GM18868 (cell line): ENCODE data around the gene KRT76.

Experiments used
- ATAC-seq: cut with Tn5 transposase; IDR thresholded peaks from one replicate; pipeline ENCODE4 v1.9.1; 2021; ENCODE audit warnings: mild to moderate bottlenecking, moderate library complexity; ENCODE audit not compliant: unreplicated experiment

The KRT76 gene

DNA sequence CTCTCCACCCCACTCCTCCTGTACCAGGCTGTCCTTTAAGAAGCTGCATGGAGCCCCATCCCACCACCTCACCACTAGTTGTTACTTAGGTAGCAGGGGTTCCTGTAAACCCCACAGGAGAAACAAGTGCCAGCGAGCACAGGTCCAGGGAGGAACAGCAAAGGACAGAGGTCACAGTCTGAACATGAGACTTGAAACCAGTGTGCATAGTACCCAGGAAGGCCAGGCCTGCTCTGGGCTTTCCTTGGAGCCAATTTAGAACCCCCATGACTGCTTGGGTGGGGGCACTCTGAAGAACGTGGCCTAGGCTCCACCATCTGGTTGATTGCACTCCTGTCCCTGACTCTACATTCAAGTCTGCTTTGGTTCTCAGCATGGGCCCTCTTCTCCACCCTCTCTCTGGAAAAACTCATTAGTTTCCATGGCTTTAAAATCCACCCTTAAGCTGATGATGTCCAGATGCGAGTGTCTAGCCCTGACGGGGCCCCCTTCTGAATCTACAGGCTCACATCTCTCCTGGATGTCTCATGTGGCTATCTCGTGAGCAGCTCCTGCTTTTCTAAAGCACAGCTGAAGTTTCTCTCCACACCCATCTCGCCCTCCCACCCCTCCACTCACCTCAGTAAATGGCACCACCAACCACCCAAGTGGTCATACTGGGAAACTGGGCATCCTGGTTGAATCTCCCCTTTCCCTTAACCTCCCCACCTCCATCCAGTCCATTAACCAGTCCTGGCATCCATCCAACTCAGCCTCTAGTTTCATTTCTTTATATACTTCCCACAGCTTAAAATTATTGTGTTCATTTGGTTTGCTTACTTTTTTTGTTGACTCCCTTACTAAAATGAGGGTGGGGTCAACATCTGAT lies 10.4 kb upstream of the KRT76 start:
- ATAC-seq, result no peak

DNA sequence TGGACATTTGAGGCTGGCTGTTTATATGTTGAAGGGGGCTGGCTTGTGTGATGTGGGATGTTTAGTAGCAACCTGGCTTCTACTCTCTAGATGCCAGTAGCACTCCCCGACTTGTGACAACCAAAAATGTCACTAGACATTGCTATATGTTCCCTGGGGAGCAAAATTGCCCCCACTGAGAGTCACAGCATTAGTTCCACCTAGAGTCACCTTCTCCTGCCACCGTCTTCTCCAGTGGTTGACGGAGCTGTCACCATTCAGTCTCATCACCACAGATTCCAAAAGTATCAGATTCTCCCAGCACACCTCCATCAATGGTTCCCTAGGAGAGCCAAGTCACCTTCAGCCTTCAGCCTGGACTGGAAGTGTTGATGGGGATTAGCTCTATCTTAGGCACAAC lies 7.8 kb upstream of the KRT76 start:
- ATAC-seq, result no peak

DNA sequence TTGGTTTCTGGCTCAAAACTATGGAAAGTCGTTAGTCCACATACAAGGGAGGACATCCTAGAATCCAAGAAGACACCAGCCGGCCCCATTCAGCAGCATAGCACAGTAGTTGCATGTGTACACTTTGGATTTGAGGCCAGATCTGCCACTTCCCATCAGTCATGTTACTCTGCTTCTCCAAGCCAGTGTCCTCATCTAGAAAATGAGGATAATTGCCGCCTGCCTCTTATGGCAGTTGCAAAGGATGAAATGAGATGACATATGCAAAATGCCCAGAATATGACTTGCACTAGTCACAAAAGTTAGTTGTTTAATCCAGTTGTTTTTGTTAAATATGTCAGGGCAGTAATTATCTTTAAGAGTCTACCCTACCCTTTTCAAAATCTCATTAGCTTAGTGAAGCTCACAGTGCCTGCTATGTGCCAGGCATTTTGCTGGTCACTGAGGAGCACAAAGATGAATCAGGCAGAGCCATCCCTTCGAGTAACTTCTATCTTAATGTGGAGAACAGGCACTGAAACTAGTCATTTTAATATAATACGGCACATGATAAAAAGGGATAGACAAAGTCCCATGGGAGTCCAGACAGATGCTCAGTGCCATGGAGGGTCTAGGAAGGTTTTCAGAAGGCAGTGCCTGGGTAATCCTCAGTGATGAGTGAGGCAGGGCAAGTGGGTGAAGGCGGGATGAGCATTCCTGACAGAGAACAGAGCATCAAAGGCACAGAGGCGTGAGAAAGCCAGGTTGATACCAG lies 6.6 kb upstream of the KRT76 start:
- ATAC-seq, result no peak

DNA sequence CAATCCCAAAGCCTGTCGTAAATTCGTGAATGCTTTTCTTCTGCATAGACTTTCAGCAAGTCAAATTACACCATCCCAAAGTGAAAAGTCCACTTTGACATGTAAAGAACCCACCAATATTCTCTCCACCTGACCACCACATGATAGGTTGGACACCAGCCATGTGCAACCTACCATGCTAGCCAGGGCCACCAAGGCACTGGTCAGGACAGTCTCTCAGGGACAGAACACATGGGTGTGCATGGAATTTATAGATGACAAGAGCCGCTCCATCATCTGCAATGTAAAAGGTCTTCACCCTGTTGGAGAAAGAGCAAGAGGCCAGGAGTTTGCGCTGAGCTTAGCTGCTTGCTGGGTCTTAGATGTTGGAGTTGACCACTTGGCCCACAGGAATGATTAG lies 5.4 kb upstream of the KRT76 start:
- no peak for ATAC-seq

DNA sequence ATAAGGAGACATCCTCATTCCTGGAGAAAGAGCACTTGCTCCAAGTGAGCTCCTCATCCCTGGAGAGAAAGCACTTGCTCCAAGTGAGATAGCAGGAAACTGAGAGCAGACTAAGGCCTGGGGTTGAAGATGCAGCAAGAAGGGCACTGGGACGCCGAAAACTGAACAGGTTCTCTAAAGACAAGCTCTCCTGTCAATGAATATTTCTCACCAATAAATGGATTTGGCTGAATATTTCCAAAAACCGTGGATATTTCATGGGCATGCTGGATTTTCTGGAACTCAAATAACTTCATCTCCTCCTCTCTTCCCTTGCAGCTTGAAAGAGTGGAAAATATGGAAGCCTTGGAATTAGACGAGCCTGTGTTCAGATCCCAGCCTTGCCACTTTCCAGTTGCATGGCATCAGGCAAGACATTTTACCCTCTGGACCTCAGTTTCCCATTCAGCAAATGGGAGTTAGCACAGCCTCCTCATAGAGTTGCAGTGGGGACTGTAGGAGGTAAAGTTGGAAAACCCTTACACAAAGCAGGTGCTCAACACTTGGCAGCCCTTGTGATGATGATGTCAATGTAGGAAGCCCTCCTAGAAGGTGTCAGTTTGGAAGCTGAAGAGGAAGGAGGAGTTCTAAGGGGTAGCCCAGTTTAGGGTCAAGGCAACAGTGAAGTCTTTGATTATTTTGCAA lies 4.4 kb upstream of the KRT76 start:
- no peak for ATAC-seq

DNA sequence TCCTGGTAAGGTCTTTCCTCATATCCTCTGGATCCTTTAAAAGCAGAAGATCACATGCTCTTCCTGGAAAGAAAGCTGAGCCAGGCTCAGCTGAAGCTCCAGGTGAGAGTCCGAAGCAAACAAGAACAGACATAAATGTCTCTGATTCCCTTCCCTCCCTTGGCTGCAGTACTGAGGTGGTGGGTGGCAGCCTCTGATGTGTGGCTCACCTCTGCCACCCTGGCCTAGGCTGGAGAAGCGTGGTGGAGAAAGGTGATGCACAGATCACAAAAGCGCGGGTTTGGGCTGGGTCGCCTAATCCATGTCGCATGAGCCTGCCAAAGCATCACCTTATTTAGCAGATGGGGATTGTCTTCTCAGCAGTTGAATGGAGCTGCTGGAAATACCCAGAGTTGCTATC lies 2.8 kb upstream of the KRT76 start:
- ATAC-seq, result no peak

DNA sequence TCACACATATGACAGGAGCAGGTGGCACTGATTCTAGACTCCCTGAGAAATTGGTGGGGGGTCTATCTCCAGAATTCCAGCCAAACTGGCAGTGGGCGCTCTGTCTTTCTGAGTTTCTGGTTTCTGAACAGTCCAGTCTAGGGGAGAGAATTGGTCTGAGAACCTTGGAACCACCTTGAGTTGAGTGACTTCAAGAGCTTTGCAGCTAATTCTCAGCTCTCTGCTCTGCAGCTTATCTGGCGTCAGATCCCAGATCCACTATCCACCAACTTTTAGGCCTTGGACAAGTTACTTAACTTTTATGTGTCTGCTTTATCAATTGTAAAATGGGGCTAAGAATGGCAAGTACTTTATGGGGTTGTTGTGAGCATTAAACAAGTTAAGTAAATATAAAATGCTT lies 1.7 kb upstream of the KRT76 start:
- no peak for ATAC-seq

DNA sequence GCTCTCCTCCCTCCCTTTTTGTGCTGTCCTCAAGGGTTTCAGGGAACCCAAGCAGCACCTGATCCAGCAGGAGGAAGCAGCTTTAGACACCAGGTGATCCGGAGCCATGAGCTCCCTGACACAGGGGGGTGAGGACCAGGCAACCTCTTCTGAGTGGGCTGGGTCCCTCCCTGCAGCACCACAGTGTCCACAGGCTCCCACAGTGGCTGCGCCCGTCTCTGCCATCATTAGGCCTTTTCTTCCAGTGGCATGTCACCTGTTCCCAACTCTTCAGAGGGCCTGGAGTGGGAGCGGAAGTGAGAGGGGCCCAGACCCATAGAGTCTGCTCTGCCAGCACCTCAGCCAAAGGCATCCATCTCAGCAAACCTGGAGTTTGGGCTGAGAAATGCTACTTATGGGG lies 421 bp upstream of the KRT76 start:
- ATAC-seq, result no peak

DNA sequence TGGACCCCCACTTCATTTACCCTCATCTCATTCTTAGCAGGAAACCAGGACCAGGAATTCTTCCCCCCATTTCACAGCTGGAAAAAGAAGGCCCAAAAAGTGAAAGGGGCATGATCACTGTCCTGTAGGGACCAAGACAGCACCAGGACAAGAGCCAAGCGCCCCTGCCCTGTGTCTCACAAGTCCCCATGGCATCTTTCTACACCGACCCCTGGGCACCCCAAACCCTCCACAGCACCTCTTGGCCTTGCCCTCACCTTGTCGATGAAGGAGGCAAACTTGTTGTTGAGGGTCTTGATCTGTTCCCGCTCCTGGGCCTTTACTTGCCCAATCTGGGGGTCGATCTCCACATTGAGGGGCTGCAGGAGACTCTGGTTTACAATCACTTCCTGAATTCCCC lies 710 bp downstream of the KRT76 start:
- no peak for ATAC-seq

DNA sequence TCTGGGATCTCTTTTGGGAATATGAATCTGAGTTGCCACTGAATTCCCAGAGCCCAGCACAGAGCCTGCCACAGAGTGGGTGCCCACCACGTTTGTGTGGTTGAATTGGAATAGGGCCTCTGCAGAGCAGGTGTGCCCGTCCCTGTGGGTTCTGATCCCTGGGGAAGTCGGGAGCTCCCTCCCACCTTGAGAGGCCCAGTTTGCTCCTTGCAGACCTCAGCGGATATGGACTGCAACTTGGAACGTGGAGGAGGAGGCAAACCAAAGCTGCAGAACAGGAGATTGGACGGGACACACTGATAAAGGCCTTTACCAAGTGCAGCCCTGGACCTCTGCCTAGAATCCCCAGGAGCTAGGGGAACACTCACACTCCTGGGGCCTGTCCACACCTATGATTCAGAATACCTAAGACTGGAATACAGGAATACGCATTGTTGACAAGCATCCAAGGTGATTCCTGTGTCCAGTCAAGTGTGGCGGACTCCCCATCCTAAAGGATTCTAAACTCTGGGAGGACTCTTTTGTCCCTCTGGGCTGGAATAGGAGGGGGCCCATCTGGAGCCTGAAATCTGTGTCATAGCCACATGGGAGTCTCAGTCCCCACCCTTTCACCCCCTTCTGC lies 2.4 kb downstream of the KRT76 start:
- ATAC-seq, result no peak

DNA sequence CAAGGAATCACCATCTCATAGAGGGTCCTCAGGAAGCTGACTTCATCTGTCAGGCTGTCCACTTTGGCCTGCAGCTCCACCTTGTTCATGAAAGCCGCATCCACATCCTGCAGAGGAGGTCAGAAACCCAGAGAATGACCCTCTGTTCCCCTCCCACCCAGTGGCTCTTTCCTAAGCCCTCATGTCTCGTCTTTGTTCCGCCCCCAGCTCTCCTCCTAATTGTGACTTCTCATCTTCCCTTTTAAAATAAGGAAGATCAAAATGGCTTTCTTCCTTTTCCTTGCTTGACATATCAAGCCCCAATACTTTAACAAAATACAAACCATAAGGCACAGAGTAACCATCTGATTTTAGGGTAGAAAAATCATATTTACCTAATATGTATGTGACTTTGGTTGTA lies 4.4 kb downstream of the KRT76 start:
- no peak for ATAC-seq

DNA sequence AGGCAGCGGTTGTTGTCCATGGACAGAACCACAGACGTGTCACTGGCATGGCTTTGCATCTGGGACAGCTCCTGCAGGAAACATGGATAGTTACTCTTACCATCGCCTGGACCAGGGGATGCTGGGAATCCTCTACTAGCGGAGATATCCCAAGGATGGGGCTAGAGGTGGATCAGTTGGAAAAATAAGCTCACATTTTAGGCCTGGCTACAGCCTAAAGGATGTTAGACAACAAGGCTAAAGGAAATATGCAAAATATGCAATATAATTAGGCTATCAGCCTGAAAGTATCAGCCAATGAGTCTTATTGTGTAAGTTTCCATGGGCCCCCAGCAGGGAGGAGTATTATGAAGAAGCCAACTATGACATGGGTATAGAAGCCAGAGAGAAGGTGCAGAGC lies 5.0 kb downstream of the KRT76 start:
- no peak for ATAC-seq

DNA sequence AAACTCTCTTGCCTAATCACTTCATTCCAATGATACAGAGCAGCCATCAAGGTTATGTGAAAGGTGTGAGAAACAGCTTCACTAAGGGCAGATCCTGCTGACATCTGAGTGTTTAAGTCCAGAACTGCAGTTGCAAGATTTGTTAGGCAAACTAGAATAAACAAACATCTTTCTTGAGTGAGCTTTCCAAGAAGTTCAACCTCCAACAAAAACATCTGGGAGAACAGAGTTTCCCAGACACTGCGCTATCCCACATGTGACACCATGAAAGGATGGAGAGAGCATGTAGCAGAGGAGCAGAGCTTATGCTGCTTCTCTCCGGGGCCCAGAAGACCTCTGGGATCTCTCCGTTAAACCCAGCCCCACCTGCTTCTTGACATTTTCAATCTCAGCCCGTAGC lies 5.6 kb downstream of the KRT76 start:
- no peak for ATAC-seq

DNA sequence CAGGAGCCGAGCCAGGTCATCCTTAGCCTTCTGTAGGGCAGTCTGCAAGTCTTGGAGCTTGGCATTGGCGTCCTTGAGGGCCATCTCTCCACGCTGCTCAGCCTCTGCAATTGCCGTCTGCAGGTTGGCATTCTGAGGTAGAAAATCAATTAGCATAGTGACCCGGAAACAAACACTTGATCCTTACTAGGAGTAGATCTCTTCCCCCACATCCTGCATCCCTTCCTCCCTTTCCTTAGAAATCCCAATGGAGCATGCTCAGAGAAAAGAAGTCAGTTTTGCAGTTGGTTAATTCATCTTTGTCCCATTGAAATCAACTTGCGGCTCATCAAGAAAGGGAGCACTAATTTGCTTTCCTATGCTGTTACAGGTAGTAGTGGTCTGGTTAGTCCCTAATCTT lies 6.1 kb downstream of the KRT76 start:
- ATAC-seq, result no peak

DNA sequence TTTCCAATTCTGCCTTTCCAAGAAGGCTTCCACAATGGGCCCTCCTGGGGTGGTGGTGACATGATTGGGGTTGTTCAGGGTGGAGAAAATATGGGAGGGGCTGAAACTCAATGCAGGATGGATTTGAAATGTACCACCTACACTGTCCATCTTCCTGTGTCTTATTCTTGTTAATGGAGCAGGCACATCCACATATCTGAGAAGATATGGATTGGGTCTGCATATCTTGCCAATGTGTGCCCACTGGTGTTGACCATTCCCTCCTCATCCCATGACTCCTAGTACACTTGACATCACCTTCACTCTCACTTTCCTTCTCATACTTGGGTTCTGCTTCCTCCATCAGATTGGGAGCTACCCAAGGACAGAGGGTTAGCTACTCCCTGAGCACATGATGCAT lies 7.2 kb downstream of the KRT76 start:
- ATAC-seq, result no peak

DNA sequence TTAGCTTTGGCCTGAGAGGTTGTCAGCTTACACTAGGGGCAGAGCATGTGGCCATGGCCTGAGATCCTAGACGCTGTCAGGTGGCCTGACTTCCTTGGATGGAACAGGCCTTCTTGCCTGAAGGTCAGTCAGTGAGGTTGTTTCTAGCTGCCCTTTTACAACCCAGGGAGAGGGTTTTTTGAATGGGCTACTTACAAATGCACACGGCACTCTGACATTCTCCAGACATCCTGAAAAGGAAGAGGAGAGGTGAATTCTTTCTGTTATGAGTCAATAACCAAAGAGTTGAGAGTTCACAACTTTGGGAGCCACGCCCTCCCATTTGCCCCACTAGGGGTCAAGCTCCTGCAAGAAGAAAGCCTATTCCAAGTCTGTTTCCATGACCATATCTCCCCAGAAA lies 7.8 kb downstream of the KRT76 start:
- ATAC-seq, result no peak

DNA sequence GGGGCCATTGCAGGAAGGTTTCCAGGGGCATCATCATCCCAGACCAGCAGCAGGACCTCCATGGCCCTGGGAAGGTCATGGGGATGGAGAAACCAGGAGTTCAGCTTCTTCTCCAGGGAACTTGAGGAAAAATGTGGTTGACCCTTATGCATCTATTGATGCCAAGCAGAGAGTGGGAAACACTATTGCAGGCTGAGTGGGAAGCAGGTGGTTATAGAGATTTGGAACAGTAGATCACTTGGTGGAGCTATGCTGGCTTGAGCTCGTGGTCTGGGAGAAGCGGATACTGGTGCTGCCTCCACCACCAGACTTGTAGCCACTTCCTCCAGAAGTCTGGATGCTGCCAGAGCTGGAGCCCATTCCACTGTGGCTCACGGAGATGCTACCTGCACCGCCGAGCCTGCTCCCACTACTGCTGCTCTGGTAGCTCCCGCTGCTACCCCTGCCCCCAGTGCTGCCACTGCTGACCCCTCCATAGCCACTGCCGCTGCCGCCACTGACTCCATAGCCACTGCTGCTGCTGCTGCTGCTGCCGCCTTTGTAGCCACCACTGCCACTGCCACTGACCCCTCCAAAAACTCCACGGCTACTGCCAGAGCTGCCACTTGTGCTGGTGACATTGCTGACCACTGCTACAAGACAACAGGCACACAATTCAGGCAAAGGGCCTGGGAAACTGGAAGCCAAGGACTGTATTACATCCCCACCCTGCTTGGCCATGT lies 8.5 kb downstream of the KRT76 start:
- no peak for ATAC-seq

DNA sequence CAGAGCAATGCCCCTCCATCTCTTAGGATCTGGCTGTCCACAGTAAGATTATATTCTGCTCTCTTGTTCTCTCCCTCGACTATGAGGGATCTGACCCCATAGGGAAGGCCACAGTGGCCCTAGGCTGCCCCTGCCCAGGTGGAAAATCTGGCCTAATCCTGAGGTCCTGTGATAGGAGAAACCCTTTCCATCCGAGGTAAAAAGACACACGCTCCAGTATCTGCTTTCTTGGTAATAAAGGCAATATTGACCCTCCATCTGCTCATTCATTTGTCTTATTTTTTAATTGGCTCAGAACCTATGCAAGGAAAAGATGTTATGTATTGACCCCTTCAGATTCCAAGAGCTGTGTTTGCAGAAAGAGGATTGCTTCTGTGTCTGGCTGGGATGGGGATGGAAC lies 9.7 kb downstream of the KRT76 start:
- no peak for ATAC-seq

DNA sequence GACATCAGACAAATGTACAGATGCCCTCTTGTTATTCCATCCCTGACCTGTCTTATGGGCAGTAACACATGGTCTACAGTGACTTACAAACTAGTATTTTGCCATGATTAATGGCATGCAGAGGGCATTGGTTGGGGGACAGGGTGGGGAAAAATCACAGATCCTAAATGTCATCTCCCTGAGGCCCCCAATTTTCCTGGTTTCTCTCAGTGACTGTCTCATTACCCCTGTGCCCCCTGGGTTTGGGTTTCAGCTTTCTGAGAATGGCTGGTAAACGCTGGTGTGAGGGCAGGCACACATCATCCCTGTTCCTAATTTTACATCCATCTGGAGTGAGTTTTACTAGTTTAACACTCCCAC lies 10.1 kb downstream of the KRT76 start:
- no peak for ATAC-seq

DNA sequence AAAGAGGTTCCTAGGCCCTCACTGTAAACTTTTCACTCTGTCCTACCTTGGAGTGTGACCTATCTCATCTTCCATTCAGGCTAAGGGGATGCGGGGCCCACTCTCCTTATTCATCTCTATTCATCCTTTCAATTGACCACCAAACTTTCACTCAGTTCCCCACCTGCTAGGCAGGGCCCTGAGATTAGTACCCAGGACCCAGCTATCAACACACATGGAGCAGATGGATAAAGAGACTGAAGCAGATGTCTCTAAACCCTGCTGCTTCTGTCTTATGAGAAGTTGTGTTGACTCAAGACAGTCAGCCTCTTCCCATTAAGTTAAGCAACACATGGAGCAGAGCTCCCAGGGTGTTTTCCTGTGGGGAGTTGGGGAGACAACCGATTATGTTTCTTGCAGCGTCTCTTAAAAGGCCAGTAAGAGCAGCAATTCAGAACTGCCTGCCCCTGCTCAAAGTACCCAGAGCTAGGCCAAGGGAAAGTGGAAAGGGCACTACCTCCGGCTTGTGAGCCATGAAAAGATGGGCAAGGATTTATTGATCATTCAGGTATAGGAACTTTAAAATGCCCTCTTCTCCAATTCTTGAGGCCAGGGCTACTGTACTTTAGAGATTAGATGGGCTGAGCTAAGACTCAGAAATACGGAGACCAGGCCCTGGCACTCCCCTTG lies 10.7 kb downstream of the KRT76 start:
- no peak for ATAC-seq
